ENCODE results near the gene ABCD3. TPM values are rescaled to one million over a fixed set of nuclear protein-coding genes. Genes with fewer than 3 reads are reported as not detected.

Gene ABCD3
- total and polyA plus RNA-seq, 2 of the 13 experiments (the other 11 are each of a cell fraction or from before 2014, with no cell fraction given) = 27.5 to 166 TPM

GRCh38 chr1:94406446-94406845 lies 11.7 kb upstream of the ABCD3 start:
- POLR2A ChIA-PET = no interaction called here
- no peak for FAIRE-seq
- no peak for ATAC-seq

GRCh38 chr1:94408104-94408830 lies 9.9 kb upstream of the ABCD3 start:
- no peaks in the 10 kb centered on the region for H3K79me2 ChIP-seq (ENCODE audit: insufficient read depth, low read length)
- no peaks in the 10 kb centered on the region for H3K36me3 ChIP-seq (replicated peaks in 1 of 2; ENCODE audit: control insufficient read depth in 1 of 2, insufficient read depth in 2 of 2, low read length in 2 of 2)
- H3K4me1 ChIP-seq (ENCODE audit: insufficient read depth, low read length) = peaks cover 2% of the 10 kb centered on the region; the same call in 1 of the 2 replicates
- H4K20me1 ChIP-seq (ENCODE audit: insufficient read depth, low read length) = no peaks in the 10 kb centered on the region
- no peak overlapping the region for H3K4me3 ChIP-seq (replicated peaks in 1 of 3; ENCODE audit: insufficient read depth in 1 of 3, low read depth in 2 of 3, low read length in 3 of 3)
- intact Hi-C loops (cut with micrococcal nuclease; ENCODE audit: unreplicated experiment) = no loop called here
- in situ Hi-C loops (cut with HindIII; ENCODE audit: extremely low pct_ligation_motif_present, low pct_unique_long_range_greater_than_20kb) = no loop called here
- no peak for FAIRE-seq
- H3K4me2 ChIP-seq (ENCODE audit: low read depth, low read length) = no peak overlapping the region
- BruUV-seq (replicated peaks) = no TSS peak
- no peaks in the 10 kb centered on the region for H3K27me3 ChIP-seq (ENCODE audit: control insufficient read depth in 1 of 2, insufficient read depth in 2 of 2, low read length in 2 of 2)
- no peak overlapping the region for H3K27ac ChIP-seq (ENCODE audit: extremely low read length, insufficient read depth, low read length)
- DNase-seq (ENCODE audit: low spot score) = no peak
- no peaks in the 10 kb centered on the region for H3K9me3 ChIP-seq (ENCODE audit: low read length)
- H3K9ac ChIP-seq (ENCODE audit: insufficient read depth, low read depth, low read length) = no peak overlapping the region
- 87% methylated on average over 8 of the region's 8 CpGs for WGBS (ENCODE audit: low lambda C conversion rate)
- CTCF ChIA-PET (ENCODE audit: low intra/inter-chr PET ratio, low total read pairs) = no interaction called here
- no peak for ATAC-seq
- TF ChIP-seq ZNF276 (CRISPR knock-in tag; IDR thresholded peaks at IDR 0.05; ENCODE audit: low read depth) (no peak), ZNF501 (CRISPR knock-in tag; IDR thresholded peaks at IDR 0.05) (no peak), NONO (IDR thresholded peaks at IDR 0.05) (no peak), NONO (CRISPR knock-in tag; conservative IDR thresholded peaks at IDR 0.05) (no peak), ZNF772 (CRISPR knock-in tag; IDR thresholded peaks at IDR 0.05) (no peak), EHMT2 (IDR thresholded peaks at IDR 0.05; ENCODE audit: borderline replicate concordance, low read depth, low read length) (no peak), RAD21 (CRISPR knock-in tag; IDR thresholded peaks at IDR 0.05) (no peak)
- POLR2A ChIA-PET = interaction anchor here (2.0 kb wide), 1 partner anchor 9 kb away, joined by 9 read pairs; the partner anchor contains the start of gene ABCD3
- H2AFZ ChIP-seq (ENCODE audit: low read length) = no peak overlapping the region

More at GRCh38 chr1:94406446-94406845, 11.7 kb upstream of the ABCD3 start:
- no TSS peak for BruUV-seq (replicated peaks)
- WGBS (ENCODE audit: low lambda C conversion rate) = 93% methylated on average over 4 of the region's 4 CpGs
- no peaks in the 10 kb centered on the region for H4K20me1 ChIP-seq (ENCODE audit: insufficient read depth, low read length)
- no peak overlapping the region for H3K4me3 ChIP-seq (replicated peaks in 1 of 3; ENCODE audit: insufficient read depth in 1 of 3, low read depth in 2 of 3, low read length in 3 of 3)
- no peaks in the 10 kb centered on the region; a peak in 1 of 5 replicates for H3K27me3 ChIP-seq (ENCODE audit: control insufficient read depth in 1 of 2, insufficient read depth in 2 of 2, low read length in 2 of 2)
- no peaks in the 10 kb centered on the region for H3K79me2 ChIP-seq (ENCODE audit: insufficient read depth, low read length)
- intact Hi-C loops (cut with micrococcal nuclease; ENCODE audit: unreplicated experiment) = no loop called here
- no peak for DNase-seq (ENCODE audit: low spot score)
- in situ Hi-C loops (cut with HindIII; ENCODE audit: extremely low pct_ligation_motif_present, low pct_unique_long_range_greater_than_20kb) = no loop called here
- no peak overlapping the region for H3K9ac ChIP-seq (ENCODE audit: insufficient read depth, low read depth, low read length)
- TF ChIP-seq SAP130 (CRISPR knock-in tag; IDR thresholded peaks at IDR 0.05; ENCODE audit: low read depth) (no peak), U2AF1 (optimal IDR thresholded peaks at IDR 0.05; ENCODE audit: low read depth, low read length) (no peak), EP300 (IDR thresholded peaks at IDR 0.05; ENCODE audit: low read depth in 2 of 2, low read length in 2 of 2) (no peak), EP300 (CRISPR knock-in tag; IDR thresholded peaks at IDR 0.05; ENCODE audit: borderline replicate concordance) (no peak)
- H2AFZ ChIP-seq (ENCODE audit: low read length) = no peak overlapping the region
- CTCF ChIA-PET (ENCODE audit: low intra/inter-chr PET ratio, low total read pairs) = no interaction called here
- no peaks in the 10 kb centered on the region for H3K4me1 ChIP-seq (ENCODE audit: insufficient read depth, low read length)
- no peak overlapping the region for H3K27ac ChIP-seq (ENCODE audit: extremely low read length, insufficient read depth, low read length)
- no peak overlapping the region for H3K4me2 ChIP-seq (ENCODE audit: low read depth, low read length)
- H3K9me3 ChIP-seq (ENCODE audit: low read length) = no peaks in the 10 kb centered on the region
- no peaks in the 10 kb centered on the region for H3K36me3 ChIP-seq (replicated peaks in 1 of 2; ENCODE audit: control insufficient read depth in 1 of 2, insufficient read depth in 2 of 2, low read length in 2 of 2)

Measured in HepG2 (cell line).